PC-3 (cell line): Measurements from ENCODE around the gene MGST3. TPM values are rescaled to one million over a fixed set of nuclear protein-coding genes. Genes with fewer than 3 reads are reported as not detected.
"Not testable (repeated sequence)": the region's sequence is repeated elsewhere in the genome, so short reads cannot be mapped to it uniquely, and the experiment has no call there.

Source experiments
- ATAC-seq: fragments of 200-7000 bp; cut with Tn5 transposase; 2 replicates; pipeline ENCODE4 v1.9.1; 2020; ENCODE audit warnings: mild to moderate bottlenecking, moderate library complexity
- BruUV-seq: library from RNA; stranded (reverse); fragments of 400-500 nt; replicated peaks from 2 replicates; lab custom pipeline; 2021; lab: Mats Ljungman, UMichigan
- CTCF ChIA-PET: fragments of 300-600 bp; sonication (Branson Sonifier 250); formaldehyde crosslinking; loops from one replicate; lab custom pipeline; 2022; ENCODE audit warnings: antibody characterized with exemption; lab: Charles Lee
- POLR2A ChIA-PET: fragments of 300-600 bp; sonication (Branson Sonifier 250); formaldehyde crosslinking; loops from one replicate; lab custom pipeline; 2022; ENCODE audit warnings: antibody characterized with exemption; ENCODE audit not compliant: unreplicated experiment; lab: Charles Lee
- DNase-seq: peaks from one replicate; pipeline ENCODE4 v3.0.0-alpha.2; 2015
- H2AFZ ChIP-seq: fragments of 300-600 bp; sonication (generic); 2 replicates; pipeline ENCODE4 v1.6.0; 2016; ENCODE audit warnings: antibody characterized with exemption, low read length
- H3F3A ChIP-seq: fragments of 300-600 bp; sonication (generic); one replicate; pipeline ENCODE4 v1.6.0; 2017; ENCODE audit warnings: antibody characterized with exemption, low read length, control low read depth, mild to moderate bottlenecking; ENCODE audit not compliant: unreplicated experiment
- H3K27ac ChIP-seq: fragments of 300-600 bp; sonication (generic); 2 replicates; pipeline ENCODE4 v1.5.1; 2016; ENCODE audit warnings: mild to moderate bottlenecking, low read length
- H3K27me3 ChIP-seq: fragments of 300-600 bp; sonication (generic); 2 replicates; pipeline ENCODE4 v1.6.1; 2016; ENCODE audit warnings: low read length, mixed read lengths
- H3K36me3 ChIP-seq: fragments of 300-600 bp; sonication (generic); 2 replicates; pipeline ENCODE4 v1.6.1; 2016; ENCODE audit warnings: low read depth, mixed run types, low read length, mixed read lengths
- H3K4me1 ChIP-seq: fragments of 300-600 bp; sonication (generic); 2 replicates; pipeline ENCODE4 v1.5.1; 2016; ENCODE audit warnings: low read length; ENCODE audit not compliant: insufficient read depth
- H3K4me2 ChIP-seq: fragments of 300-600 bp; sonication (generic); 2 replicates; pipeline ENCODE4 v1.6.0; 2016; ENCODE audit warnings: low read length
- H3K4me3 ChIP-seq: fragments of 300-600 bp; sonication (generic); 2 replicates; pipeline ENCODE4 v1.5.1; 2016; ENCODE audit warnings: mild to moderate bottlenecking, low read length, mixed read lengths
- H3K79me2 ChIP-seq: fragments of 300-600 bp; sonication (generic); 2 replicates; pipeline ENCODE4 v1.6.1; 2017; ENCODE audit warnings: low read length, mixed read lengths
- H3K9ac ChIP-seq: fragments of 300-600 bp; sonication (generic); 2 replicates; pipeline ENCODE4 v1.6.0; 2016; ENCODE audit warnings: mild to moderate bottlenecking, low read length
- H3K9me2 ChIP-seq: fragments of 300-600 bp; sonication (generic); replicated peaks from 2 replicates; pipeline ENCODE4 v1.6.1; 2016; ENCODE audit warnings: mixed run types, low read length, mixed read lengths
- H3K9me3 ChIP-seq: fragments of 300-600 bp; sonication (generic); 2 replicates; pipeline ENCODE4 v1.6.1; 2016; ENCODE audit warnings: low read length, mixed read lengths
- H4K20me1 ChIP-seq: fragments of 300-600 bp; sonication (generic); 2 replicates; pipeline ENCODE4 v1.6.1; 2016; ENCODE audit warnings: low read length, mixed read lengths
- CTCF ChIP-seq: fragments of 300-600 bp; sonication (generic); conservative IDR thresholded peaks from 2 replicates; pipeline ENCODE4 v1.5.1; 2017; ENCODE audit warnings: antibody characterized with exemption, low read depth, mild to moderate bottlenecking, low read length
- EZH2 ChIP-seq: fragments of 300-600 bp; sonication (generic); IDR thresholded peaks from one replicate; pipeline ENCODE4 v1.6.1; 2017; ENCODE audit warnings: antibody characterized with exemption, mild to moderate bottlenecking, low read length; ENCODE audit not compliant: unreplicated experiment
- EZH2phosphoT487 ChIP-seq: fragments of 300-600 bp; sonication (generic); IDR thresholded peaks from 2 replicates; pipeline ENCODE4 v1.6.1; 2018; ENCODE audit warnings: mild to moderate bottlenecking, antibody characterized with exemption, low read length, borderline replicate concordance
- intact Hi-C: fragments of 100-400 bp; cut with micrococcal nuclease; formaldehyde crosslinking; loops from 2 replicates; pipeline ENCODE4 v1.9.0; 2023
- total RNA-seq: library from RNA; depleted of rRNA; stranded (reverse); fragments of >200 nt; gene quantifications from 2 replicates; pipeline ENCODE4 v1.2.3, GENCODE V29; 2014

MGST3 gene
- total RNA-seq, 1 experiment from 2014 or later: 168 TPM

DNA sequence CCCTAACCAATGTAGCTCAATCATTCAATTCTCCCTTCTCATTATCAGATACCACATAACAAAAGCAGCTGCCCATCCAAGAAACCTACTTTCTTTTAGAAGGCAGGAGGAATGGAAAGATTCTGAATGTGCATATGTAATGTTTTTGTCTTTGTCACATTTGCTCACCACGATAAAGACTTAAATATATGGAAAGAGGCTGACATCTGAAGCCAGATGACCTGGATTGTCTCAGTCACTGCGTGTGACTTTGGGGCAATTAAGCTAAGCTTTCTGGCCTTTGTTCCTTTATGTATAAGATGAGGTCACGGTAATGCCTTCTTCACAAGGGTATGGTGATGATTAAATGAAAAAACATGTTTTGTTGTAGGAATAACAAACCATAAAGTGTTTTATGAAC, 44.6 kb upstream of the MGST3 start:
- CTCF ChIA-PET: no interaction called here

GRCh38 chr1:165591391-165591790, 39.6 kb upstream of the MGST3 start:
- CTCF ChIA-PET: interaction anchor here (0.6 kb wide), 1 partner anchor 148 kb away, joined by 4 read pairs; no protein-coding TSS in a partner anchor
- H4K20me1 ChIP-seq, H3K9ac ChIP-seq, BruUV-seq, H3K9me3 ChIP-seq, H3K4me1 ChIP-seq, intact Hi-C loops, POLR2A ChIA-PET, H2AFZ ChIP-seq, DNase-seq, H3K79me2 ChIP-seq, H3K27ac ChIP-seq, H3K4me3 ChIP-seq, H3F3A ChIP-seq, ATAC-seq, H3K36me3 ChIP-seq, H3K9me2 ChIP-seq, H3K4me2 ChIP-seq: not testable (repeated sequence)
- H3K27me3 ChIP-seq: peaks cover 53% of the 10 kb centered on the region

More for the DNA sequence above, 44.6 kb upstream of the MGST3 start:
- H3K4me1 ChIP-seq: no peaks in the 10 kb centered on the region
- no peak overlapping the region for H3K9ac ChIP-seq
- DNase-seq (no peak), ATAC-seq (no peak)
- H3K4me3 ChIP-seq: no peak overlapping the region
- H3K4me2 ChIP-seq: no peak overlapping the region
- H3K27me3 ChIP-seq: peaks cover 56% of the 10 kb centered on the region
- H3K36me3 ChIP-seq: no peaks in the 10 kb centered on the region
- no peaks in the 10 kb centered on the region for H3F3A ChIP-seq
- TF ChIP-seq EZH2phosphoT487 (no peak), EZH2 (no peak), CTCF (no peak)
- no peak overlapping the region for H3K27ac ChIP-seq
- no peaks in the 10 kb centered on the region for H4K20me1 ChIP-seq
- intact Hi-C loops: no loop called here
- H2AFZ ChIP-seq: no peak overlapping the region
- POLR2A ChIA-PET: no interaction called here
- H3K79me2 ChIP-seq: no peaks in the 10 kb centered on the region
- no peaks in the 10 kb centered on the region for H3K9me2 ChIP-seq
- no TSS peak for BruUV-seq
- H3K9me3 ChIP-seq: no peaks in the 10 kb centered on the region

GRCh38 chr1:165592945-165593823, 37.9 kb upstream of the MGST3 start:
- Histone ChIP-seq H3K9ac (no peak overlapping the region), H3K4me3 (no peak overlapping the region), H3F3A (no peaks in the 10 kb centered on the region), H3K4me2 (no peak overlapping the region), H3K4me1 (peaks cover 6% of the 10 kb centered on the region), H3K27me3 (peaks cover 37% of the 10 kb centered on the region), H4K20me1 (no peaks in the 10 kb centered on the region), H3K79me2 (no peaks in the 10 kb centered on the region), H3K9me3 (no peaks in the 10 kb centered on the region), H2AFZ (no peak overlapping the region), H3K27ac (no peak overlapping the region), H3K36me3 (no peaks in the 10 kb centered on the region), H3K9me2 (no peaks in the 10 kb centered on the region)
- peak; percentile 95 for DNase-seq
- ChIA-PET POLR2A (no interaction called here), CTCF (interaction anchor here (0.5 to 1.0 kb wide), 5 partner anchors 188 to 226 kb away, joined by 3 to 6 read pairs (median 3); no protein-coding TSS in a partner anchor)
- intact Hi-C loops: loop anchor here (1.0 kb wide), 4 partner anchors 189 to 479 kb away; no protein-coding TSS in a partner anchor
- no TSS peak for BruUV-seq
- peak; percentile 41 for ATAC-seq
- TF ChIP-seq CTCF: peak; percentile 98
- TF ChIP-seq EZH2: no peak
- no peak for TF ChIP-seq EZH2phosphoT487
